GM12892 (cell line): ENCODE data around the gene ZDHHC22.

ENCODE experiments used
- DNase-seq: peaks from one replicate; pipeline ENCODE4 v3.0.0; 2011; ENCODE audit not compliant: insufficient read length
- FAIRE-seq: peaks from 2 replicates; lab custom pipeline; 2011; peaks lifted over from hg19 to GRCh38; lab: Jason Lieb, UNC
- POLR2A ChIP-seq: IDR thresholded peaks from 2 replicates; pipeline ENCODE4 v1.6.1; 2011; ENCODE audit warnings: low read depth, low read length, control low read depth
- POLR2AphosphoS5 ChIP-seq: IDR thresholded peaks from 2 replicates; pipeline ENCODE4 v1.6.1; 2011; ENCODE audit warnings: low read depth, low read length, control low read depth
- TAF1 ChIP-seq: IDR thresholded peaks from 2 replicates; pipeline ENCODE4 v1.6.1; 2011; ENCODE audit warnings: low read depth, mild to moderate bottlenecking, control low read depth, low read length, borderline replicate concordance

Gene ZDHHC22

GRCh38 chr14:77154421-77154820 lies 12.8 kb upstream of the ZDHHC22 start:
- DNase-seq (no peak), FAIRE-seq (no peak)
- TF ChIP-seq TAF1: no peak

GRCh38 chr14:77153802-77154201 lies 12.2 kb upstream of the ZDHHC22 start:
- TF ChIP-seq TAF1 (no peak), POLR2A (no peak), POLR2AphosphoS5 (no peak)
- FAIRE-seq (no peak), DNase-seq (no peak)

- TF ChIP-seq POLR2A: no peak
- TF ChIP-seq POLR2AphosphoS5: no peak
- TF ChIP-seq TAF1: no peak
- DNase-seq (no peak), FAIRE-seq (no peak)
These were observed 10.5 kb upstream of the ZDHHC22 start for GRCh38 chr14:77151918-77152588.

- TF ChIP-seq POLR2AphosphoS5: no peak
- no peak for TF ChIP-seq TAF1
- TF ChIP-seq POLR2A: no peak
- no peak for DNase-seq
- FAIRE-seq: no peak
These were observed 9.7 kb upstream of the ZDHHC22 start for GRCh38 chr14:77151245-77151644.

GRCh38 chr14:77148510-77149231 lies 7.1 kb upstream of the ZDHHC22 start:
- FAIRE-seq: no peak
- DNase-seq: no peak
- TF ChIP-seq TAF1: no peak
- TF ChIP-seq POLR2A: no peak
- no peak for TF ChIP-seq POLR2AphosphoS5

GRCh38 chr14:77145975-77146740 lies 4.6 kb upstream of the ZDHHC22 start:
- no peak for FAIRE-seq
- TF ChIP-seq TAF1 (no peak), POLR2A (no peak), POLR2AphosphoS5 (no peak)
- no peak for DNase-seq

GRCh38 chr14:77144412-77145115 lies 3.0 kb upstream of the ZDHHC22 start:
- FAIRE-seq (no peak), DNase-seq (no peak)
- TF ChIP-seq POLR2AphosphoS5: no peak
- no peak for TF ChIP-seq TAF1
- no peak for TF ChIP-seq POLR2A

GRCh38 chr14:77143071-77143470 lies 1.5 kb upstream of the ZDHHC22 start:
- TF ChIP-seq TAF1: no peak
- no peak for TF ChIP-seq POLR2AphosphoS5
- no peak for TF ChIP-seq POLR2A
- DNase-seq (no peak), FAIRE-seq (no peak)

GRCh38 chr14:77142005-77142800 lies 612 bp upstream of the ZDHHC22 start:
- no peak for TF ChIP-seq POLR2A
- TF ChIP-seq TAF1: no peak
- no peak for TF ChIP-seq POLR2AphosphoS5
- DNase-seq: no peak
- peak; percentile 33 for FAIRE-seq

GRCh38 chr14:77140359-77141213 lies 1.0 kb downstream of the ZDHHC22 start:
- FAIRE-seq: no peak
- TF ChIP-seq POLR2AphosphoS5: no peak
- no peak for TF ChIP-seq POLR2A
- no peak for TF ChIP-seq TAF1
- no peak for DNase-seq
